Germinal center (tissue), 1 donor: ENCODE results near the gene PATJ.

Experiments
- DNase-seq: peaks from one replicate; pipeline ENCODE4 v3.0.0; 2012; ENCODE audit warnings: mixed read lengths, low spot score

PATJ gene

GRCh38 chr1:61981870-61982660 is 239.8 kb downstream of the PATJ start:
- no peak for DNase-seq

GRCh38 chr1:61983236-61983635 is 241.0 kb downstream of the PATJ start:
- DNase-seq: no peak

GRCh38 chr1:61992257-61992656 is 250.0 kb downstream of the PATJ start:
- no peak for DNase-seq

- no peak for DNase-seq
Measured at GRCh38 chr1:61993331-61993961, 251.2 kb downstream of the PATJ start.

GRCh38 chr1:61995641-61996040 is 253.4 kb downstream of the PATJ start:
- no peak for DNase-seq

GRCh38 chr1:61997123-61997522 is 254.8 kb downstream of the PATJ start:
- no peak for DNase-seq

- no peak for DNase-seq
Measured at GRCh38 chr1:62003777-62004176, 261.5 kb downstream of the PATJ start.

- DNase-seq: no peak
Measured at GRCh38 chr1:62006690-62007089, 264.4 kb downstream of the PATJ start.

GRCh38 chr1:62011006-62011405 is 268.7 kb downstream of the PATJ start:
- DNase-seq: no peak

GRCh38 chr1:62012095-62012494 is 269.8 kb downstream of the PATJ start:
- no peak for DNase-seq

- DNase-seq: no peak
Measured at GRCh38 chr1:62012836-62013235, 270.6 kb downstream of the PATJ start.

GRCh38 chr1:62013264-62013663 is 271.0 kb downstream of the PATJ start:
- DNase-seq: no peak

- DNase-seq: no peak
Measured at GRCh38 chr1:62022382-62022983, 280.2 kb downstream of the PATJ start.

- DNase-seq: no peak
Measured at GRCh38 chr1:62024690-62025089, 282.4 kb downstream of the PATJ start.

GRCh38 chr1:62025154-62025553 is 282.9 kb downstream of the PATJ start:
- no peak for DNase-seq

GRCh38 chr1:62025892-62026291 is 283.6 kb downstream of the PATJ start:
- DNase-seq: no peak

GRCh38 chr1:62029704-62030103 is 287.4 kb downstream of the PATJ start:
- no peak for DNase-seq

GRCh38 chr1:62034790-62035189 is 292.5 kb downstream of the PATJ start:
- DNase-seq: no peak

- DNase-seq: no peak
Measured at GRCh38 chr1:62037274-62037673, 295.0 kb downstream of the PATJ start.

- DNase-seq: no peak
Measured at GRCh38 chr1:62038594-62039284, 296.5 kb downstream of the PATJ start.

- DNase-seq: no peak
Measured at GRCh38 chr1:62040450-62040849, 298.2 kb downstream of the PATJ start.

- DNase-seq: no peak
Measured at GRCh38 chr1:62040973-62041372, 298.7 kb downstream of the PATJ start.

GRCh38 chr1:62043154-62043553 is 300.9 kb downstream of the PATJ start:
- no peak for DNase-seq
